ENCODE data around the gene VDAC1.

The VDAC1 gene, protein sequence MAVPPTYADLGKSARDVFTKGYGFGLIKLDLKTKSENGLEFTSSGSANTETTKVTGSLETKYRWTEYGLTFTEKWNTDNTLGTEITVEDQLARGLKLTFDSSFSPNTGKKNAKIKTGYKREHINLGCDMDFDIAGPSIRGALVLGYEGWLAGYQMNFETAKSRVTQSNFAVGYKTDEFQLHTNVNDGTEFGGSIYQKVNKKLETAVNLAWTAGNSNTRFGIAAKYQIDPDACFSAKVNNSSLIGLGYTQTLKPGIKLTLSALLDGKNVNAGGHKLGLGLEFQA

GRCh38 chr5:134004626-134005416 lies at the start of gene VDAC1:
Gene VDAC1, minus strand, starts transcription at chr5:134004975. Its CDS starts 11,963 bp downstream, at chr5:133993012.
- TF ChIP-seq, protein P1, sequence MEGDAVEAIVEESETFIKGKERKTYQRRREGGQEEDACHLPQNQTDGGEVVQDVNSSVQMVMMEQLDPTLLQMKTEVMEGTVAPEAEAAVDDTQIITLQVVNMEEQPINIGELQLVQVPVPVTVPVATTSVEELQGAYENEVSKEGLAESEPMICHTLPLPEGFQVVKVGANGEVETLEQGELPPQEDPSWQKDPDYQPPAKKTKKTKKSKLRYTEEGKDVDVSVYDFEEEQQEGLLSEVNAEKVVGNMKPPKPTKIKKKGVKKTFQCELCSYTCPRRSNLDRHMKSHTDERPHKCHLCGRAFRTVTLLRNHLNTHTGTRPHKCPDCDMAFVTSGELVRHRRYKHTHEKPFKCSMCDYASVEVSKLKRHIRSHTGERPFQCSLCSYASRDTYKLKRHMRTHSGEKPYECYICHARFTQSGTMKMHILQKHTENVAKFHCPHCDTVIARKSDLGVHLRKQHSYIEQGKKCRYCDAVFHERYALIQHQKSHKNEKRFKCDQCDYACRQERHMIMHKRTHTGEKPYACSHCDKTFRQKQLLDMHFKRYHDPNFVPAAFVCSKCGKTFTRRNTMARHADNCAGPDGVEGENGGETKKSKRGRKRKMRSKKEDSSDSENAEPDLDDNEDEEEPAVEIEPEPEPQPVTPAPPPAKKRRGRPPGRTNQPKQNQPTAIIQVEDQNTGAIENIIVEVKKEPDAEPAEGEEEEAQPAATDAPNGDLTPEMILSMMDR (IDR thresholded peaks at IDR 0.05), result no peak

DNA sequence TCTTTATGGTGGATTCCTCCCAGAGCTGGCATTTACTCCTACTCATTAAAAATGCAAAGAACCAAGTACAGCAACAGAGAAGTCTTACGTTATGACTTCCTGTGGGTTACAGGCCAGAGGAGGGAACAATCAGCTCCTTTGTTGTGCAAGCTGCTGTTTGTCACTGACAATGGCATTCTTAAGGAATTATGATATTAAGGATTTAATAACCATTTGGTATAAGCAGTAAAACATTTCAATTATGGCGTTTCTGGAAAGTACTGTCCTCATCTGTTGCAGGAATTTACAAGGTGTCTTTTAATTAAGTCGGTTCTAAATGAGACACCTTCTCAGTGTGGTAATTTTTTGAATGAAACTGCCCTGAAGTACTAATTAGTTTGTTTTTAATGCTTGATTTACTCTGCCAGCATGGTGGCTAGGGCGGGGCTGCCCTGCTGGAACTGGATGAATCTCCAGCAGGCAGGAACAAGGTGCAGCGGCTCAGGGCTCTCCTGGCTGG lies 49.1 kb upstream of the VDAC1 start:
- TF ChIP-seq, protein P1 (IDR thresholded peaks at IDR 0.05), result no peak

DNA sequence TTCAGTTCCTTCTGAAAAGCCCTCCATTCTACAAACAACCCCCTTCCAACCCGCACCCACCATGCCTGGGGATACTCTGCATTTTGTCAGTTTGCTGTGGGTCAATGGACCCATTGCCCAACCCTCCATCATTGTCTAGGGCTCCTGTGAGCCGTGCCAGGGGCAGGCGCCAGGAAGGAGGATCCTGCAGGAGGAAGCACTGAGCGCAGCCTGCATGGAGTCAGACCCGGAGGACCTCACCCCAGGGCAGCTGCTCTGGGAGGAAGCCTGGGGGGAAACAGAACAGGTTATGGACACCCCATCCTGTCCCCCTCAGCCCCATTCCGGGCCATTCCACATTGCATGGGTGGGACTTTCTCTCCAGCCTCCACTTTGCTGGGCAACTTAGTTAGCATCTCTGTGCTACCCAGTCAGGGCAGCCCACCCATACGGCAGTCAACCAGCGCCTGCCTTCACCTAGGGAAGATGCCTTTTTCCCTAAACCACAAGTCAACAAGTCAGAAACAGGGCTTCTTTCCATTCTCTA lies 48.6 kb upstream of the VDAC1 start:
- TF ChIP-seq, protein P1 (IDR thresholded peaks at IDR 0.05), result no peak

DNA sequence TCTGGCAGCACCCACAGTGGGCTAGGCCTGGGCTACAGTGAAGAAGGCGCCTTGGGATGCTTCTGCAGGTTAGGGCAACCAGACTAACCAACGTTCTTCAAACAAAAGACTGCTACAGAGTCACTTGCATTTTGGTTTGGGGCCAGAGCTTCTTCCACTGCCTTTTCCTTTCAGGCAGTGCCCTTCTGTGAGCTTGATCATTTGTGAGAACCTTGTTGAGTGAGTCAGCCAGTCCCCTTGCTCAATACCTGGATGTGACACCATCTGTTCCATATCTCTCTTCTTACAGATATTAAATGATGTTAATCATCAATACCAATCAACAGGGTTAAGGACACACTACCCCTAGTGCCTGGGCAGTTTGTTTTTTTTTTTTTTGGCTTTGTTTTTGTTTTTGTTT lies 46.5 kb upstream of the VDAC1 start:
- TF ChIP-seq, protein P1 (IDR thresholded peaks at IDR 0.05), result no peak

- TF ChIP-seq, protein P1 (IDR thresholded peaks at IDR 0.05), result no peak
These were observed 44.1 kb upstream of the VDAC1 start for GRCh38 chr5:134048864-134049263.

DNA sequence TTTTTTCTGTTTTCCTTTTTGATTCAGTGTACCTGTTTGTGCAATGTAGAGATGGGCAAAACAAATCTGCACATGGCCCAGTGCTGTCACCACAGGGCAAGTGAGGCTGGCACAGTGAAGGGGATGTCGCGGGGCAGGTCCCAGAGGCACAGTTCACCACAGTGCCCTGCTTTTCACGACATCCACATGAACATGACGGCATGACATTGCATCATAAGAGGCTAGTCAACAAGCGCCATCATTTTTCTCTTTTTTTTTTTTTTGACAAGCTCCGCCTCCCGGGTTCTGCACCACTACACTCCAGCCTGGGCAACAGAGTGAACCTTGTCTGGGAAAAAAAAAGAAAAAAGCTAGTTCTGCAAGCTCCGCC lies 42.9 kb upstream of the VDAC1 start:
- TF ChIP-seq, protein P1 (IDR thresholded peaks at IDR 0.05), result no peak

DNA sequence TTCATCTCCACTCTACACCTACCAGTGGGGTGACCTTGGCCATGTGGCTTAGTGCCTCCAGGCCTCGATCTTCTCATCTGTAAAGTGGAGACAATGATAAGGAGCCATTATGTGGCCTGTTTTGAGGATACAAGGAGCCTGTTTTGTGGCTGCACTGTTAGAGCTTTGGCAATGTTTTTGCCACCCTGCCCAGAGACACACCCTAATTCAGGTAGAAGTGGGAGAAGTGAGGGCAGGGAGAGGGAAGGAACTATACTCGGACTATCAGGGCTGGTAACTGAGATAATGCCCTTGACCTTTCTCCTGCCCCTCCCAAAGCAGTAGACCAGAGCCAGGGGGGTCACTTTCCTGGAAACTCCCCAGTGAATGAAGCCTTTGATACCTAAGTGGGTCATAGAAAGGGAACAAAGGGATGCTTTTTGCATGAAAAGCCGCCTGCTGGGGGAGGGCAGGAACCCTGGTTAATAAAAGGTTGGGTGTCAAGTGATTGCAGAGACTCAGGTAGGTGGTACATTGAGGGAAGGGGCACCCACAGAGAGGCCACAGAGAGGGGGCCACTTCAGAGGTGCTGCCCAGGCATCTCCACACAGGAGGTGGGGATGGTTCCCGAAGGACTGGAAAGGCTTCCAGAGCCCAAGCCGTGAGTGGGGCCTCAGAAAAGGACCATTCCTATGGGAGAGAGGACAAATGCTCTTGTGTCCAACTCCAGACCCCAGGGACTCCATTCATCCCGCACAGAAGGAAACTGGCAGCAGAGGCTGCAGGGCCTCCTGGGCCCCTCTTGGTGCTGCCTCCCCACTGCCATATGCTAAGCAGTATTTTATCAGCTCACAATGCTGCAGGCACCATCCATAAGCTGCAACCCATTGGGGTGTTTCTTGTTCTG lies 42.3 kb upstream of the VDAC1 start:
- TF ChIP-seq, protein P1 (IDR thresholded peaks at IDR 0.05), result no peak

All from LNCAP (cell line).